Embryonic facial prominence (tissue), 1 donor: ENCODE results near the gene CARHSP1.
"Not testable (repeated sequence)": the region's sequence is repeated elsewhere in the genome, so short reads cannot be mapped to it uniquely, and the experiment has no call there.

Source experiments
- DNase-seq: peaks from one replicate; pipeline ENCODE4 v3.0.0-alpha.2; 2016; ENCODE audit errors: extremely low spot score

Gene CARHSP1

GRCh38 chr16:8893426-8893825 is 24.6 kb upstream of the CARHSP1 start:
- DNase-seq = no peak

- no peak for DNase-seq
Observed at GRCh38 chr16:8892101-8892575, 23.3 kb upstream of the CARHSP1 start.

GRCh38 chr16:8890549-8890921 is 21.7 kb upstream of the CARHSP1 start:
- DNase-seq = no peak

GRCh38 chr16:8889893-8890548 is 21.2 kb upstream of the CARHSP1 start:
- no peak for DNase-seq

- no peak for DNase-seq
Observed at GRCh38 chr16:8888951-8889892, 20.4 kb upstream of the CARHSP1 start.

- DNase-seq = no peak
Observed at GRCh38 chr16:8887952-8888560, 19.2 kb upstream of the CARHSP1 start.

- DNase-seq = no peak
Observed at GRCh38 chr16:8887431-8887765, 18.6 kb upstream of the CARHSP1 start.

- no peak for DNase-seq
Observed at GRCh38 chr16:8886593-8887430, 18.0 kb upstream of the CARHSP1 start.

- no peak for DNase-seq
Observed at GRCh38 chr16:8885674-8886592, 17.1 kb upstream of the CARHSP1 start.

- DNase-seq = no peak
Observed at GRCh38 chr16:8882725-8883377, 14.0 kb upstream of the CARHSP1 start.

GRCh38 chr16:8882041-8882617 is 13.3 kb upstream of the CARHSP1 start, which contains the start of gene LITAFD:
Gene LITAFD (plus strand): TSS chr16:8882351. CDS start chr16:8884356, 2,005 bp downstream.
- DNase-seq = no peak

- DNase-seq = no peak
Observed at GRCh38 chr16:8880839-8881510, 12.2 kb upstream of the CARHSP1 start.

- no peak for DNase-seq
Observed at GRCh38 chr16:8878523-8878911, 9.7 kb upstream of the CARHSP1 start.

GRCh38 chr16:8877894-8878522 is 9.2 kb upstream of the CARHSP1 start:
- DNase-seq = no peak

- DNase-seq = not testable (repeated sequence)
Observed at GRCh38 chr16:8875317-8875716, 6.5 kb upstream of the CARHSP1 start.

GRCh38 chr16:8874388-8874787 is 5.6 kb upstream of the CARHSP1 start:
- DNase-seq = peak; percentile 34

GRCh38 chr16:8873866-8874195 is 5.0 kb upstream of the CARHSP1 start:
- DNase-seq = not testable (repeated sequence)

GRCh38 chr16:8872967-8873865 is 4.4 kb upstream of the CARHSP1 start:
- no peak for DNase-seq
